IMR-90 (cell line): ENCODE measurements around the gene CRLF1. TPM values are rescaled to one million over a fixed set of nuclear protein-coding genes. Genes with fewer than 3 reads are reported as not detected.

Source experiments
- ATAC-seq: fragments of 200-7000 bp; cut with Tn5 transposase; 2 replicates; pipeline ENCODE4 v1.9.1; 2020; ENCODE audit warnings: low read depth, mild to moderate bottlenecking, moderate library complexity
- BruUV-seq: library from RNA; stranded (reverse); fragments of 400-500 nt; replicated peaks from 2 replicates; lab custom pipeline; 2021; lab: Mats Ljungman, UMichigan
- CTCF ChIA-PET: fragments of 300-600 bp; formaldehyde crosslinking; extraction: SDS; loops from one replicate; lab custom pipeline; 2021; ENCODE audit warnings: antibody characterized with exemption; lab: Yijun Ruan, JAX
- POLR2A ChIA-PET: fragments of 300-600 bp; sonication (Branson Sonifier 250); formaldehyde crosslinking; loops from one replicate; lab custom pipeline; 2022; ENCODE audit warnings: antibody characterized with exemption; ENCODE audit not compliant: unreplicated experiment; lab: Charles Lee
- DNase-seq: peaks from one replicate; pipeline ENCODE4 v3.0.0; 2013
- H2AFZ ChIP-seq: replicated peaks from 2 replicates; pipeline ENCODE3; 2013; ENCODE audit warnings: low read length, mild to moderate bottlenecking; ENCODE audit not compliant: poor library complexity
- H2AK5ac ChIP-seq: 2 replicates; pipeline ENCODE4 v1.6.1; 2013; ENCODE audit warnings: low read depth, low read length, inconsistent platforms
- H2AK9ac ChIP-seq: replicated peaks from 2 replicates; pipeline ENCODE3; 2013; ENCODE audit warnings: mild to moderate bottlenecking, low read depth, low read length, moderate library complexity; ENCODE audit not compliant: poor library complexity
- H2BK120ac ChIP-seq: 2 replicates; pipeline ENCODE4 v1.6.1; 2013; ENCODE audit warnings: low read depth, low read length, inconsistent platforms
- H2BK15ac ChIP-seq: 3 replicates; pipeline ENCODE4 v1.6.1; 2013; ENCODE audit warnings: low read depth, low read length, inconsistent platforms
- H2BK20ac ChIP-seq: 2 replicates; pipeline ENCODE4 v1.6.1; 2013; ENCODE audit warnings: low read depth, mild to moderate bottlenecking, inconsistent platforms, low read length, moderate library complexity
- H2BK5ac ChIP-seq: 2 replicates; pipeline ENCODE4 v1.6.1; 2013; ENCODE audit warnings: mild to moderate bottlenecking, low read depth, low read length, inconsistent platforms; ENCODE audit not compliant: poor library complexity, severe bottlenecking
- H3K14ac ChIP-seq: replicated peaks from 2 replicates; pipeline ENCODE4 v1.6.1; 2013; ENCODE audit warnings: low read depth, low read length, inconsistent platforms
- H3K18ac ChIP-seq: 2 replicates; pipeline ENCODE4 v1.6.1; 2013; ENCODE audit warnings: low read depth, low read length, control low read depth
- H3K23ac ChIP-seq: 2 replicates; pipeline ENCODE4 v1.6.1; 2013; ENCODE audit warnings: low read depth, low read length, inconsistent platforms
- H3K27ac ChIP-seq: 2 replicates; pipeline ENCODE4 v1.5.1; 2013; ENCODE audit warnings: mild to moderate bottlenecking, control low read depth, low read length; ENCODE audit not compliant: insufficient read depth
- H3K27me3 ChIP-seq: 2 replicates; pipeline ENCODE4 v1.6.1; 2013; ENCODE audit warnings: low read length; ENCODE audit not compliant: control insufficient read depth, insufficient read depth
- H3K36me3 ChIP-seq: 2 replicates; pipeline ENCODE4 v1.6.1; 2013; ENCODE audit warnings: low read length, mixed read lengths; ENCODE audit not compliant: control insufficient read depth, insufficient read depth
- H3K4ac ChIP-seq: 2 replicates; pipeline ENCODE4 v1.6.1; 2013; ENCODE audit warnings: low read depth, low read length, inconsistent platforms
- H3K4me1 ChIP-seq: 2 replicates; pipeline ENCODE4 v1.6.1; 2013; ENCODE audit warnings: low read length, mixed read lengths; ENCODE audit not compliant: control insufficient read depth, insufficient read depth
- H3K4me2 ChIP-seq: 2 replicates; pipeline ENCODE4 v1.6.1; 2013; ENCODE audit warnings: low read depth, mild to moderate bottlenecking, control low read depth, low read length, moderate library complexity
- H3K4me3 ChIP-seq: 2 replicates; pipeline ENCODE4 v1.5.1; 2013; ENCODE audit warnings: low read depth, mild to moderate bottlenecking, control low read depth, low read length, moderate library complexity; ENCODE audit not compliant: insufficient read depth
- H3K56ac ChIP-seq: 2 replicates; pipeline ENCODE4 v1.6.1; 2013; ENCODE audit warnings: low read length, inconsistent platforms; ENCODE audit not compliant: insufficient read depth; ENCODE audit errors: extremely low read depth
- H3K79me1 ChIP-seq, 2 experiments: 2 replicates each; pipeline ENCODE4 v1.6.1; 2013; ENCODE audit warnings: low read length in 2 of 2, inconsistent platforms in 1 of 2, low read depth in 1 of 2
- H3K9ac ChIP-seq: 2 replicates; pipeline ENCODE4 v1.6.1; 2013; ENCODE audit warnings: low read depth, low read length, control low read depth
- H3K9me1 ChIP-seq: 2 replicates; pipeline ENCODE4 v1.6.1; 2013; ENCODE audit warnings: low read length, inconsistent platforms; ENCODE audit not compliant: insufficient read depth
- H3K9me3 ChIP-seq: 2 replicates; pipeline ENCODE4 v1.6.1; 2013; ENCODE audit warnings: low read length; ENCODE audit not compliant: control insufficient read depth, insufficient read depth
- H4K20me1 ChIP-seq: 2 replicates; pipeline ENCODE4 v1.6.1; 2013; ENCODE audit warnings: low read length, inconsistent platforms; ENCODE audit not compliant: insufficient read depth
- H4K5ac ChIP-seq: 2 replicates; pipeline ENCODE4 v1.6.1; 2013; ENCODE audit warnings: mild to moderate bottlenecking, low read depth, low read length, control low read depth
- H4K8ac ChIP-seq, 2 experiments: 2 replicates each; pipeline ENCODE4 v1.6.1; 2013; ENCODE audit warnings: low read depth in 2 of 2, low read length in 2 of 2, control low read depth in 1 of 2, inconsistent platforms in 1 of 2
- H4K91ac ChIP-seq: 2 replicates; pipeline ENCODE4 v1.6.1; 2013; ENCODE audit warnings: low read depth, low read length, inconsistent platforms; ENCODE audit not compliant: insufficient read depth
- BHLHE40 ChIP-seq: fragments of 150-350 bp; IDR thresholded peaks from 2 replicates; pipeline ENCODE4 v1.6.1; 2016; ENCODE audit warnings: mild to moderate bottlenecking, low read depth, low read length
- CEBPB ChIP-seq: IDR thresholded peaks from 2 replicates; pipeline ENCODE4 v1.6.1; 2012; ENCODE audit warnings: low read depth, low read length, improper control_type of control experiment
- CHD1 ChIP-seq: IDR thresholded peaks from 2 replicates; pipeline ENCODE4 v1.6.1; 2012; ENCODE audit warnings: low read depth, low read length, improper control_type of control experiment
- ELK1 ChIP-seq: fragments of 150-350 bp; IDR thresholded peaks from 2 replicates; pipeline ENCODE4 v1.6.1; 2016; ENCODE audit warnings: low read depth, mild to moderate bottlenecking, low read length, moderate library complexity, borderline replicate concordance
- FOS ChIP-seq: fragments of 150-350 bp; IDR thresholded peaks from 2 replicates; pipeline ENCODE4 v1.6.1; 2016; ENCODE audit warnings: low read depth, low read length
- MAFK ChIP-seq: IDR thresholded peaks from 2 replicates; pipeline ENCODE4 v1.6.1; 2012; ENCODE audit warnings: low read depth, low read length, improper control_type of control experiment
- MAZ ChIP-seq: IDR thresholded peaks from 2 replicates; pipeline ENCODE4 v1.6.1; 2012; ENCODE audit warnings: low read depth, mild to moderate bottlenecking, low read length, improper control_type of control experiment, moderate library complexity, borderline replicate concordance
- NFE2L2 ChIP-seq: fragments of 150-350 bp; IDR thresholded peaks from 2 replicates; pipeline ENCODE4 v1.6.1; 2016; ENCODE audit warnings: low read depth, mild to moderate bottlenecking, low read length
- POLR2A ChIP-seq: IDR thresholded peaks from 2 replicates; pipeline ENCODE4 v1.6.1; 2012; ENCODE audit warnings: mild to moderate bottlenecking, low read depth, low read length
- RAD21 ChIP-seq: IDR thresholded peaks from 2 replicates; pipeline ENCODE4 v1.6.1; 2012; ENCODE audit warnings: low read length, improper control_type of control experiment
- RCOR1 ChIP-seq: IDR thresholded peaks from 2 replicates; pipeline ENCODE4 v1.6.1; 2012; ENCODE audit warnings: mild to moderate bottlenecking, low read length, improper control_type of control experiment; ENCODE audit not compliant: insufficient replicate concordance
- RFX5 ChIP-seq: IDR thresholded peaks from 2 replicates; pipeline ENCODE4 v1.8.0; 2012; ENCODE audit warnings: low read depth, mild to moderate bottlenecking, low read length, moderate library complexity
- SMC3 ChIP-seq: fragments of 150-350 bp; IDR thresholded peaks from 2 replicates; pipeline ENCODE4 v1.6.1; 2016; ENCODE audit warnings: low read depth, mild to moderate bottlenecking, antibody characterized with exemption, low read length, moderate library complexity
- WGBS, 2 experiments: methylation state at CpG; one replicate each; pipeline versions ENCODE4 v1.1.5 to v1.1.7; 2013; ENCODE audit warnings: missing lambda C conversion rate in 2 of 2; ENCODE audit not compliant: insufficient read length in 1 of 2; ENCODE audit errors: extremely low coverage in 2 of 2; 5-methylcytosine and 5-hydroxymethylcytosine counted together
- dilution Hi-C: fragments of 300-500 bp; cut with HindIII; formaldehyde crosslinking; loops from one replicate; pipeline ENCODE4 v1.14.3; 2018; ENCODE audit warnings: low sequenced_read_pairs; ENCODE audit not compliant: unreplicated experiment
- in situ Hi-C: fragments of 300-500 bp; cut with MboI; formaldehyde crosslinking; loops from 3 replicates; pipeline ENCODE4 v1.14.3; 2019; ENCODE audit warnings: low sequenced_read_pairs, inconsistent platforms, mixed read lengths
- intact Hi-C: fragments of 100-400 bp; cut with micrococcal nuclease; formaldehyde crosslinking; loops from 2 replicates; pipeline ENCODE4 v1.10.0; 2022
- polyA plus RNA-seq, 3 experiments: library from polyadenylated mRNA; depleted of rRNA; stranded (reverse); fragments of >200 nt; gene quantifications; 2 replicates each; pipeline ENCODE4 v1.2.3, GENCODE V29; 2012; ENCODE audit warnings: low replicate concordance in 1 of 3
- total RNA-seq: library from RNA; depleted of rRNA; stranded (reverse); fragments of >200 nt; gene quantifications from 2 replicates; pipeline ENCODE4 v1.2.3, GENCODE V29; 2012
- TF ChIP-seq, protein P1 (sequence below): fragments of 150-350 bp; IDR thresholded peaks from 2 replicates; pipeline ENCODE4 v1.6.1; 2017; ENCODE audit warnings: mild to moderate bottlenecking, antibody characterized with exemption, low read length, low read depth
- TF ChIP-seq, protein P2 (sequence below): conservative IDR thresholded peaks from 2 replicates; pipeline ENCODE4 v1.5.1; 2012; ENCODE audit warnings: mild to moderate bottlenecking, low read depth, low read length, improper control_type of control experiment

Gene CRLF1
- total and polyA plus RNA-seq, 2 of the 4 experiments (the other 2 are of a cell fraction): 0.18 to 3.1 TPM

DNA sequence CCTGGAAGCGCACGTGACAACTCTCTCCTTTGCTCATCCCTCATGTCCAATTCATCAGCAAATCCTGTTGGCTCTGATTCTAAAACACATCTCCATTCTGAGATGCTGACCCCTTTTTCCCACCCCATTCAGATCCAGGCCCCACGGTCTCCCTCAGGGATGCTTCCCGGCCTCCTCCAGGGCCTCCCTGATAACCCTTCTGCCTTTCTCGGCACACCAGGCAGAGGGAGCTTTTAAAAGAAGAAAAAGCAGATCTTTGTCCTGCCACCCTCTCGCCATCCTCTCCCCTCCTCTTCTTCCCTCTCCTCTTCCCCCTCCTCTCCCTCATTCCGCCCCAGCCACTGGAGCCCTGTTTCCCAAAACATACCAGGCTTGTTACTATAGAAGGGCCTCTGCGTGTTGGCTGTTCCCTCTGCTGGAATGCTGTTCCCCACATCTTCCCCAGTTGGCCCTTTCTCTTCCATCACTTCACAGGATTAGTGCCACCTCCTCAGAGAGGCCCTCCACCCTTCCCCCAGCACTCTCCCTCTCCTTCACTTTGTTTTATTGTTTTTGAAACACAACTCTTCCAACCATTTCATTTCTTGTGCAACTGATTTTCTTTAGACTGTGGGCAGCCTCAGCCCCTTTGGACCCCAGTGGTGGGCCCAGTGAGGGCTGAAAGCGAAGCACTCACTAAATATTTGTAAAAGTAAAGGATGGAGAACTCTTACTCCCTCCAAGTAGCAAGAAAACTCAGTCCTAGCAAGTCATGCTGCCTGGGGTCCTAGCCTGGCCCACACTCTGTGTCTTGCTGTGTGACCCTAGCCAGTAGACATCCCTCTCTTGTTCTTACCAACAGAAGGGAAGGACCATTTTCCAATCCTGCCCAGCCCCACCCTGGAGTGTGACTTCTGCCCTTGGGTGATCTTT is 2.5 kb upstream of the CRLF1 start:
- Histone ChIP-seq H4K20me1 (peaks cover 4% of the 10 kb centered on the region; the same call in 1 of the 2 replicates), H3K4me2 (no peak overlapping the region), H3K9me3 (no peaks in the 10 kb centered on the region), H3K36me3 (no peaks in the 10 kb centered on the region), H2BK5ac (no peak overlapping the region), H3K4ac (no peak overlapping the region), H3K4me3 (no peak overlapping the region), H3K14ac (no peak overlapping the region), H2AK9ac (peak overlapping the region; percentile 9), H2BK120ac (no peak overlapping the region), H3K23ac (no peak overlapping the region), H4K8ac (no peak overlapping the region), H3K27ac (no peak overlapping the region), H2AFZ (no peak overlapping the region), H3K56ac (no peak overlapping the region), H3K79me1 (no peaks in the 10 kb centered on the region), H4K5ac (no peak overlapping the region), H3K27me3 (peaks cover 88% of the 10 kb centered on the region), H3K18ac (no peak overlapping the region), H2BK15ac (no peak overlapping the region), H2BK20ac (no peak overlapping the region), H3K4me1 (peaks cover 11% of the 10 kb centered on the region; the same call in 1 of the 2 replicates), H2AK5ac (no peak overlapping the region), H3K9me1 (no peaks in the 10 kb centered on the region), H3K9ac (no peak overlapping the region), H4K91ac (no peak overlapping the region)
- BruUV-seq: no TSS peak
- WGBS, 2 experiments: 49% methylated on average over 2 of the region's 9 CpGs; no CpG with 5 or more reads in 1 of the 2 experiments
- POLR2A ChIA-PET: no interaction called here
- intact Hi-C loops (no loop called here), in situ Hi-C loops (no loop called here), dilution Hi-C loops (no loop called here)
- ATAC-seq (no peak), DNase-seq (no peak)
- CTCF ChIA-PET: no interaction called here
- TF ChIP-seq RFX5 (no peak), RCOR1 (no peak), SMC3 (no peak), CHD1 (no peak), MAZ (no peak), ELK1 (no peak), MAFK (no peak), CEBPB (no peak), NFE2L2 (no peak), RAD21 (no peak), FOS (no peak), POLR2A (no peak), BHLHE40 (no peak)
- TF ChIP-seq, protein P1, sequence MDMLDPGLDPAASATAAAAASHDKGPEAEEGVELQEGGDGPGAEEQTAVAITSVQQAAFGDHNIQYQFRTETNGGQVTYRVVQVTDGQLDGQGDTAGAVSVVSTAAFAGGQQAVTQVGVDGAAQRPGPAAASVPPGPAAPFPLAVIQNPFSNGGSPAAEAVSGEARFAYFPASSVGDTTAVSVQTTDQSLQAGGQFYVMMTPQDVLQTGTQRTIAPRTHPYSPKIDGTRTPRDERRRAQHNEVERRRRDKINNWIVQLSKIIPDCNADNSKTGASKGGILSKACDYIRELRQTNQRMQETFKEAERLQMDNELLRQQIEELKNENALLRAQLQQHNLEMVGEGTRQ: no peak
- TF ChIP-seq, protein P2, sequence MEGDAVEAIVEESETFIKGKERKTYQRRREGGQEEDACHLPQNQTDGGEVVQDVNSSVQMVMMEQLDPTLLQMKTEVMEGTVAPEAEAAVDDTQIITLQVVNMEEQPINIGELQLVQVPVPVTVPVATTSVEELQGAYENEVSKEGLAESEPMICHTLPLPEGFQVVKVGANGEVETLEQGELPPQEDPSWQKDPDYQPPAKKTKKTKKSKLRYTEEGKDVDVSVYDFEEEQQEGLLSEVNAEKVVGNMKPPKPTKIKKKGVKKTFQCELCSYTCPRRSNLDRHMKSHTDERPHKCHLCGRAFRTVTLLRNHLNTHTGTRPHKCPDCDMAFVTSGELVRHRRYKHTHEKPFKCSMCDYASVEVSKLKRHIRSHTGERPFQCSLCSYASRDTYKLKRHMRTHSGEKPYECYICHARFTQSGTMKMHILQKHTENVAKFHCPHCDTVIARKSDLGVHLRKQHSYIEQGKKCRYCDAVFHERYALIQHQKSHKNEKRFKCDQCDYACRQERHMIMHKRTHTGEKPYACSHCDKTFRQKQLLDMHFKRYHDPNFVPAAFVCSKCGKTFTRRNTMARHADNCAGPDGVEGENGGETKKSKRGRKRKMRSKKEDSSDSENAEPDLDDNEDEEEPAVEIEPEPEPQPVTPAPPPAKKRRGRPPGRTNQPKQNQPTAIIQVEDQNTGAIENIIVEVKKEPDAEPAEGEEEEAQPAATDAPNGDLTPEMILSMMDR: no peak
